SHP77 (cell line): ENCODE results near the gene ENPP3.
"Not testable (repeated sequence)": the region's sequence is repeated elsewhere in the genome, so short reads cannot be mapped to it uniquely, and the experiment has no call there.

Experiments
- DNase-seq, 2 experiments: peaks; one replicate each; lab custom pipeline; 2025; lab: John Stamatoyannopoulos, UW

ENPP3 gene

DNA sequence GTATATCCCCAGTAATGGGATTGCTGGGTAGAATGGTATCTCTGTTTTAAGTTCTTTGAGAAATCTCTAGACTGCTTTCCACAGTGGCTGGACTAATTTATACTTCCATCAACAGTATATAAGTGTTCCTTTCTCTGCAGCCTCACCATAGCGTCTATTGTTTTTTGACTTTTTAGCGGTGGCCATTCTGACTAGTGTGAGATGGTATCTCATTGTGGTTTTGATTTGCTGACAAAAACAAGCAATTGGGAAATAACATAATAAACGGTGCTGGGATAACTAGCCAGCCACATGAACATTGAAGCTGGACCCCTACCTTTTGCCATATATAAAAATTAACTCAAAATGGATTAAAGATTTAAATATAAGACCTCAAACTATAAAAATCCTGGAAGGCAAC is 49.9 kb downstream of the ENPP3 start:
- no peak for DNase-seq

DNA sequence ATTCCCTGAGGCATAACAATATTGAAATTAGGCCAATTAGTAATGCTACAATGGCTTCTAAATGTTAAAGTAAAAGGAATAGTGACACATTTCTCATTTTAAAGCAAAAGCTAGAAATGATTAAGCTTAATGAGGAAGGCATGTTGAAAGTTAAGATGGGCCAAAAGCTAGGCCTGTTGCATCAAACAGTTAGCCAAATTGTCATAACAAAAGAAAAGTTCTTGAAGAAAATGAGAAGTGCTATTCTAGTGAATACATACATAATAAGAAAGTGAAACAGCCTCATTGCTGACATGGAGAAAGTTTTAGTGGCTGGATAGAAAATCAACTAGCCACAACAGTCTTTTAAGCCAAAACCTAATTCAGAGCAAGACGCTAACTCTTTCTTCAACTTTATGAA is 51.2 kb downstream of the ENPP3 start:
- no peak for DNase-seq

GRCh38 chr6:131692031-131692430 is 54.9 kb downstream of the ENPP3 start:
- no peak for DNase-seq

- no peak for DNase-seq
These were observed 55.5 kb downstream of the ENPP3 start for GRCh38 chr6:131692589-131692988.

GRCh38 chr6:131693384-131693783 is 56.3 kb downstream of the ENPP3 start:
- no peak for DNase-seq

GRCh38 chr6:131694832-131695426 is 57.8 kb downstream of the ENPP3 start:
- DNase-seq = peak; percentile 50 to 58

- no peak for DNase-seq
These were observed 59.9 kb downstream of the ENPP3 start for GRCh38 chr6:131696956-131697355.

DNA sequence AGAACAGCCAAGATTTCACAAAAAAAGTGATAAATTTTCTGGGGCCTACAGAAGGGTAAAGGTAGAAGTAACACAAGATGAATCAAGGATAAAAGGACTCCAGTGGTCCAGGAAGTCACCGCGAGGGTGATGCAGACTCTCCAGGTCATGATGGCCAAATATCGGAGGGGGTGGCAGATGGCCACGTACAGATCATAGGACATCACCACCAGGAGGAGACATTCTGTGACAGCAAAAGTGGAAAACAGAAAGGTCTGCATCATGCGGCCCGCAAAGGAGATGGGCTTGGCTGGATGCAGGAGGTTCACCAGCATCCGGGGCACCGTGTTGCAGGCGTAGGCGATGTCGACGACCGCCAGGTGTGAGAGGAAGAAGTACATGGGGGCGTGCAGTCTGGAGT is 63.7 kb downstream of the ENPP3 start:
- DNase-seq = not testable (repeated sequence)

DNA sequence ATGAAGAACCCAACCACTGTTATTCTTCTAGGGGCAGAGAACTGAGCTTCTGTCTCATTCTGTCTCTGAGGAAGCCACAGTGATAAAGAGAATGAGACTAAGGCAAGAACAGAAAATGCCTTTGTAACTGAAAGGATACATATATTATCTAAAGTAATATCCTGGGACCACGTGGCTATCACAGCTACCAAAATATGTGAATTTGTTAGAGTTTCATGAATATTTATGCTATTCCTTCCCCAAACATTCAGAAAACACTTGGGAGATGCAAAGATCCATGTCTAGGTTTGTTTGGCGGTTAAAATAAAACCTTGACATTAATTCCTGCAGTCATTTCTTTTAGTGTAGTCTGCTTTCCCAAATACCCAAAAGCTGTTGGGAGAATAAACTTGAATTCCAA is 66.8 kb downstream of the ENPP3 start:
- not testable (repeated sequence) for DNase-seq

GRCh38 chr6:131710917-131711316 is 73.8 kb downstream of the ENPP3 start, which contains the start of gene CTAGE9:
CTAGE9 (minus strand) TSS chr6:131711017; CDS start chr6:131711017, 0 bp downstream.
- DNase-seq = not testable (repeated sequence)

GRCh38 chr6:131715567-131715966 is 78.5 kb downstream of the ENPP3 start:
- not testable (repeated sequence) for DNase-seq

DNA sequence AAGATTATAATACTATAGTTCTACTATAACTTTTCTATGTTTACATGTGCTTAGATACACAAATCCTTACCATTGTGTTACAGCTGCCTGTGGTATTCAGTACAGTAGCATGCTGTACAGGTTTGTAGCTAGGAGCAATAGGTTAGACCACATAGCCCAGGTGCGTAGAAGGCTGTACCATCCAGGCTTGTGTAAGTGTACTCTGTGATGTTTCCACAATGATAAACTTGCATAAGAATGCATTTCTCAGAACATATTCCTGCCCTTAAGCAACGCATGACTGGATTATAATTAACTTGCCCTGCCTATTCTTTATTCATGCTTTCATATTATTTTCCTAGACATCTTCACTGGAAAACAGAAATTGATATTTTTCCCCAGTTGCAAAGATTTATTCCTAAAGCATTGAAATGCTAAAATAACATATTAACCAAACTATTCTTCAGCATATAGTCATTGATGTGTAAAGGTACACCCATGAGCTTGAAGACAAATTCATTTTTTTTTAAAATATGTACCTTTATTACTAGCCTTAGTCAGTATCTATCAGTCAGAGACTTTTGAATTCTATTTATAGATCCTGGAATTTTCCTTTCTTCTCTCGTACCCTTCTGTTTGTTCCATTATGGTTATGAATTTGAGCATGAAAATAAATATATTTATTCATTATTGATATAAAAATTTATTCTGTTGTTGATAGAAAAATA is 80.9 kb downstream of the ENPP3 start:
- DNase-seq = no peak

- DNase-seq = no peak
These were observed 84.1 kb downstream of the ENPP3 start for GRCh38 chr6:131721161-131721560.

DNA sequence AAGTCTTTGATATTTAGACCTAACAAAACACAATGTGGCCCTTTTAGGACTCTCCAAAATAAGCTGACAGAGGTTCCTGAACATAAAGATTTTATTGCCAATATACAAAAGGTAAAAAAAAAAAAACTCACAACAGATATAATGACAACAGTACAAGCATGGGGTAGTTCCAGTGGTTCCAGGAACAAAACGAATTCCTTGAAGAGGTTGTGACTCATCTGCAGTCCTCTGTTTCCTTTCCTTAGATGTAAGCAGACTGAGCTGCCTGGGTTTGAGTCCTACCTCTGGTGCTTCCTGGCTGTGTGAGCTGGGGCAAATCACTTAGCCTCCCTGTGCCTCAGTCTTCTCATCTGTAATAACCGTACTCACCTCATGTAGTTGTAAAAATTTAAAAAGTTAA is 87.0 kb downstream of the ENPP3 start:
- no peak for DNase-seq

- DNase-seq = no peak
These were observed 90.4 kb downstream of the ENPP3 start for GRCh38 chr6:131727467-131727866.

DNA sequence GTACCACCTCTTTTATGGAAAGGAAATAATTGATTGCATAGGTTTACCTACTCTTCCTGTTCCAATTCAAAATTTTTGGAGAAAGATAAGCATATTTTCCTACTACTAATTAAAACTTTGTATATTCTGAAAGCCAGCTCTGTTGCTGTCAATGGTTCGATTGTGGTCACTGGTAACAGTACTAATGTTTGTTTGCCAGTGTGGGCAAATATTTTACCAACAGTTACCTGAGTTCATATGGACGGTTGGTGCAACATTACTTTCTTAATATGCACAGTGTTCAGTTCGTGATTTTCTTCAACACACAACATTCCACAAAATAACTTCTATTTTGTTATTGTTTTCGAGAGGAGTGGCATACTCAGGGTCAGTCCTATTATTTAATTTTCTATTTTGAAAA is 90.8 kb downstream of the ENPP3 start:
- no peak for DNase-seq

GRCh38 chr6:131728296-131728939 is 91.3 kb downstream of the ENPP3 start:
- no peak for DNase-seq

DNA sequence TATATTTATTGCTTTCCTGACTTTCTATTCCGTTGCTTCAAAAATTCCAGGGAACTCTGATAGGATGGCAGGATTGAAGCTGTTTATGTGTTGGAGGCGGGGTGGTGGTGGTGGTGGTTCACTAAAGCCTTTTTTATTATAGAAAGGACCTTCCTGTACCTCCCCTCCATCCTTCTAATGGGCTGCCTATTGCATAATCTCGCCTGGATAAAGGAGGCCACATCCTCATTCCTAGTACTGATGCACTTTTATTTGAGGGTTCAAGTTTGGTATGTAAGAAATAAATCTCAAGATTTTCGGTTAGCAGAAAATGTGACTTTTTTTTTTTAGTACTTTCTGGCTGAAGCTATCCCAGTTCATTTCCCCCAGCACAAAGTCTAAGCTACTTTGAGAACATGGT is 92.4 kb downstream of the ENPP3 start:
- DNase-seq = no peak

- no peak for DNase-seq
These were observed 93.2 kb downstream of the ENPP3 start for GRCh38 chr6:131730264-131730663.

- no peak for DNase-seq
These were observed 94.1 kb downstream of the ENPP3 start for GRCh38 chr6:131731224-131731623.

DNA sequence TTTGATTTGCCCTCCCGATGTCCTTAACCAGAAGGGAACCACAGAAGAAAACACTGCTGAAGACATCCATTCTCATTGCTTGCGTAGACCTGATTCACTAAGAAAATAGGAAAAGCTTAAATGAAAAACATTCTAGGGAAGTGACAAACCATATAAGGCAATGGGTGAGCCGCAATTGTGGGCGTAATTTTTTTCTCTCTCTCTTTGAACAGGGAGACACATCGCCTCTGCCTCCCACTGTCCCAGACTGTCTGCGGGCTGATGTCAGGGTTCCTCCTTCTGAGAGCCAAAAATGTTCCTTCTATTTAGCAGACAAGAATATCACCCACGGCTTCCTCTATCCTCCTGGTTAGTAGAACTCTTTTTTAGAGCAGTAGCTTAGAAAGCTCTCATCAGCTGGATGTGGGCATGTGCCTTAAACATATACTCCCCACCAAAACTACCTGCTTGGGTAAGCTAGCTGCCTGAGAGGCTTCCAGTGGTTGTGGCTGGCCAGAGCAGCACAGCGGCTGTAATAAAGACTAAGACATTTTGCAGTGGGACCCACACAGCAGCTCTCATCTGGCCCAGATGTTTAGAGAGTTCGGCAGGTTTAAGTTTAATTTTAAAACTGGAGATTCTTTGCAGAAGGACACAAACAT is 96.4 kb downstream of the ENPP3 start:
- no peak for DNase-seq

DNA sequence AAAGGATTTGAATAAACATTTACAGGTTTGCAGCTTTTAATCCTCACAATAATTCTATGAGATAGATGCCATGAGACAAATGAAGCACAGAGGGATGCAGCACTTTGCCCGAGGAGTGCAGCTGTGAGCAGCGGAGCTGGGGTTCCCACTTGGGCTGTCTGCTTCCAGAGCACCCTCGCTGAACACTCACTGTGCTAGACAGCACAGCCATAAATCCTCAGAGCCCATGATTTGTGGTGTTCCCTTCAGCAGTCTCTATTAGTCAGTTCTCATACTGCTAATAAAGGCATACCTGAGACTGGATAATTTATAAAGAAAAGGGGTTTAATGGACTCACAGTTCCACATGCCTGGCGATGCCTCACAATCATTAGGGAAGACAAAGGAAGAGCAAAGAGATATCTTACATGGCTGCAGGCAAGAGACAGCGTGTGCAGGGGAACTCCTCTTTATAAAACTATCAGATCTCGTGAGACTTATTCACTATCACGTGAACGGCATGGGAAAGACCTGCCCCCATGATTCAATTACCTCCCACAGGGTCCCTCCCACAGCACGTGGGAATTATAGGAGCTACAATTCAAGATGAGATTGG is 99.0 kb downstream of the ENPP3 start:
- no peak for DNase-seq
